ENCODE data around the gene PRKG1.

PRKG1 gene

DNA sequence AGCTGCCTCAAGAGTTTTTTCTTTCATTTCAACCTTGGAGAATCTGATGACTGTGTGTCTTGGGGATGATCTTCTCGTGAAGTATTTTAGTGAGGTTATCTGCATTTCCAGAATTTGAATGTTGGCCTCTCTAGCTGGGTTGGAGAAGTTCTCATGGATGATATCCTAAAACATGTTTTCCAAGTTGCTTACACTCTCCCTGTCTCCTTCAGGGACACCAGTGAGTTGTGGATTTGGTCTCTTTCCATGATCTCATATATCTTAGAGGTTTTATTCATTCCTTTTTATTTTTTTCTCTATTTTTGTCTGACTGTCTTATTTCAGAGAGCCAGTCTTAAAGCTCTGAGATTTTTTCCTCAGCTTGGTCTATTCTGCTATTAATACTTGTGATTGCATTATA lies 907.4 kb downstream of the PRKG1 start:
- H3K79me2 ChIP-seq (ENCODE audit: control insufficient read depth, insufficient read depth, low read length), result no peaks in the 10 kb centered on the region
- no peak overlapping the region for H2AK5ac ChIP-seq (ENCODE audit: low read length)
- no peaks in the 10 kb centered on the region for H3K36me3 ChIP-seq (ENCODE audit: control insufficient read depth, insufficient read depth, low read length)
- H3K4me1 ChIP-seq (ENCODE audit: control insufficient read depth, low read depth, low read length), result no peaks in the 10 kb centered on the region
- no peak overlapping the region for H2BK120ac ChIP-seq (ENCODE audit: low read depth, low read length)
- H4K8ac ChIP-seq (ENCODE audit: low read depth, low read length), result no peak overlapping the region
- H3K18ac ChIP-seq (ENCODE audit: low read length), result no peak overlapping the region
- WGBS (ENCODE audit: extremely low coverage, insufficient coverage, low lambda C conversion rate), result no CpG with 5 or more reads among the region's 1 CpG
- H3K4me2 ChIP-seq (ENCODE audit: low read length), result no peak overlapping the region
- no peaks in the 10 kb centered on the region for H3K27me3 ChIP-seq (ENCODE audit: insufficient read depth, low read length, poor library complexity)
- no peak overlapping the region for H3K56ac ChIP-seq (ENCODE audit: low read length)
- H3K23ac ChIP-seq (ENCODE audit: low read length), result no peak overlapping the region
- no peak overlapping the region for H3K4ac ChIP-seq (ENCODE audit: low read depth, low read length)
- no peak overlapping the region for H2BK15ac ChIP-seq (replicated peaks; ENCODE audit: low read depth)
- no peak for DNase-seq
- no peak overlapping the region for H3K9ac ChIP-seq (ENCODE audit: low read length)
- no peaks in the 10 kb centered on the region for H3K79me1 ChIP-seq (ENCODE audit: low read length)
- H3K4me3 ChIP-seq (ENCODE audit: low read length), result no peak overlapping the region
- H3K27ac ChIP-seq (ENCODE audit: low read depth, low read length), result no peak overlapping the region
- no peak overlapping the region for H2BK5ac ChIP-seq (ENCODE audit: low read length)
- no peak overlapping the region for H4K5ac ChIP-seq (ENCODE audit: low read length)

DNA sequence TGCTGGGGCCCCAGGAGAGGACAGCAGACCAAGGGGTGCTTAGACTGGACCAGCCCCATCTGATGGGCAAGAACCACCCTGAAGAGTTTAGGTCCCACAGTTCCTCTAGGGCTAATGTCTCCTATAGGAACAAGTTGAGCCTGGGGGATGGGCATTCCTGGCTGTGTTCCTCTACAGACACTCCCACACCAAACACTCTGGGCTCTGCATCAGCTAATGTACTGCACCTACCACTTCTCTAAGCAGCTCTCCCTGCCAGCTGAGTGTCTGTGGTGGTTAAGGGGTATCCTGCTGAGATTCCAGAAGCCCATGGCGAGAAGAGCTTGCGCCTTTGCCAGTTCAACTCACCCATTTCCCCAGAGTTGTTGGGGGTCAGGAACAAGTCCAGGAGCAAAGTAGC lies 909.2 kb downstream of the PRKG1 start:
- Histone ChIP-seq H3K4me1 (ENCODE audit: control insufficient read depth, low read depth, low read length) (no peaks in the 10 kb centered on the region), H3K27ac (ENCODE audit: low read depth, low read length) (no peak overlapping the region), H2BK120ac (ENCODE audit: low read depth, low read length) (no peak overlapping the region), H3K36me3 (ENCODE audit: control insufficient read depth, insufficient read depth, low read length) (no peaks in the 10 kb centered on the region), H2AK5ac (ENCODE audit: low read length) (no peak overlapping the region), H3K23ac (ENCODE audit: low read length) (no peak overlapping the region), H2BK15ac (replicated peaks; ENCODE audit: low read depth) (no peak overlapping the region), H3K18ac (ENCODE audit: low read length) (no peak overlapping the region), H3K79me2 (ENCODE audit: control insufficient read depth, insufficient read depth, low read length) (no peaks in the 10 kb centered on the region), H3K4ac (ENCODE audit: low read depth, low read length) (no peak overlapping the region), H3K79me1 (ENCODE audit: low read length) (no peaks in the 10 kb centered on the region), H3K56ac (ENCODE audit: low read length) (no peak overlapping the region), H3K9ac (ENCODE audit: low read length) (no peak overlapping the region), H2BK5ac (ENCODE audit: low read length) (no peak overlapping the region), H3K4me2 (ENCODE audit: low read length) (no peak overlapping the region), H4K5ac (ENCODE audit: low read length) (no peak overlapping the region), H3K4me3 (ENCODE audit: low read length) (no peak overlapping the region), H4K8ac (ENCODE audit: low read depth, low read length) (no peak overlapping the region), H3K27me3 (ENCODE audit: insufficient read depth, low read length, poor library complexity) (no peaks in the 10 kb centered on the region)
- WGBS (ENCODE audit: extremely low coverage, insufficient coverage, low lambda C conversion rate), result no CpG with 5 or more reads among the region's 2 CpGs
- DNase-seq, result peak; percentile 3

GRCh38 chr10:51985336-51985735 lies 911.0 kb downstream of the PRKG1 start:
- no peak overlapping the region for H2BK15ac ChIP-seq (replicated peaks; ENCODE audit: low read depth)
- H3K4me3 ChIP-seq (ENCODE audit: low read length), result no peak overlapping the region
- no peak overlapping the region for H3K4me2 ChIP-seq (ENCODE audit: low read length)
- H3K27ac ChIP-seq (ENCODE audit: low read depth, low read length), result no peak overlapping the region
- no peak for DNase-seq
- no peaks in the 10 kb centered on the region for H3K27me3 ChIP-seq (ENCODE audit: insufficient read depth, low read length, poor library complexity)
- no peak overlapping the region for H3K56ac ChIP-seq (ENCODE audit: low read length)
- H3K79me2 ChIP-seq (ENCODE audit: control insufficient read depth, insufficient read depth, low read length), result no peaks in the 10 kb centered on the region
- H3K36me3 ChIP-seq (ENCODE audit: control insufficient read depth, insufficient read depth, low read length), result no peaks in the 10 kb centered on the region
- no peak overlapping the region for H4K8ac ChIP-seq (ENCODE audit: low read depth, low read length)
- H2BK120ac ChIP-seq (ENCODE audit: low read depth, low read length), result no peak overlapping the region
- H2BK5ac ChIP-seq (ENCODE audit: low read length), result no peak overlapping the region
- no peak overlapping the region for H3K18ac ChIP-seq (ENCODE audit: low read length)
- no peak overlapping the region for H4K5ac ChIP-seq (ENCODE audit: low read length)
- H2AK5ac ChIP-seq (ENCODE audit: low read length), result no peak overlapping the region
- H3K4me1 ChIP-seq (ENCODE audit: control insufficient read depth, low read depth, low read length), result no peaks in the 10 kb centered on the region
- no peak overlapping the region for H3K9ac ChIP-seq (ENCODE audit: low read length)
- no peak overlapping the region for H3K4ac ChIP-seq (ENCODE audit: low read depth, low read length)
- no peak overlapping the region for H3K23ac ChIP-seq (ENCODE audit: low read length)
- no peaks in the 10 kb centered on the region for H3K79me1 ChIP-seq (ENCODE audit: low read length)

DNA sequence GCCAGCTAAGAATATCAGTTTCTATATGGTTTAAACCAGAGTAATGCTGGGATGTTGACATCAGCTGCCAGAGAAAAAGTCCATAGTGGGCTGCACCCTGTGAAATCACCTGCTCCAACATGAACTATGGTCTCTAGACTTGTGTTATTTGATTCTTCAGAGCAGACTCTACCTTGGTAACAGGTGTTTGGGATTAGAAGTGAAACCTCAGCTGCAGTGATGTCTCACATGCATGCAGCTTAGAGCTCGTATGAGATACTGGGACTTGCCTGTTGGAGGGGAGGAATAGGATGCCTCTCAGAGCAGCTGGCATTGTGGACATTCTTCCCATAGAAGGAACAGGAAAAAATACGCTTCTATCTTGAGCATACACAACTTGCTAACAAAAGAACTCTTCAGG lies 912.2 kb downstream of the PRKG1 start:
- Histone ChIP-seq H2AK5ac (ENCODE audit: low read length) (no peak overlapping the region), H3K27me3 (ENCODE audit: insufficient read depth, low read length, poor library complexity) (no peaks in the 10 kb centered on the region), H2BK120ac (ENCODE audit: low read depth, low read length) (no peak overlapping the region), H3K4ac (ENCODE audit: low read depth, low read length) (no peak overlapping the region), H3K4me2 (ENCODE audit: low read length) (no peak overlapping the region), H3K4me3 (ENCODE audit: low read length) (no peak overlapping the region), H3K79me2 (ENCODE audit: control insufficient read depth, insufficient read depth, low read length) (no peaks in the 10 kb centered on the region), H3K79me1 (ENCODE audit: low read length) (no peaks in the 10 kb centered on the region), H2BK15ac (replicated peaks; ENCODE audit: low read depth) (no peak overlapping the region), H4K5ac (ENCODE audit: low read length) (no peak overlapping the region), H3K27ac (ENCODE audit: low read depth, low read length) (no peak overlapping the region), H3K23ac (ENCODE audit: low read length) (no peak overlapping the region), H3K4me1 (ENCODE audit: control insufficient read depth, low read depth, low read length) (no peaks in the 10 kb centered on the region), H3K56ac (ENCODE audit: low read length) (no peak overlapping the region), H4K8ac (ENCODE audit: low read depth, low read length) (no peak overlapping the region), H3K36me3 (ENCODE audit: control insufficient read depth, insufficient read depth, low read length) (no peaks in the 10 kb centered on the region), H3K9ac (ENCODE audit: low read length) (no peak overlapping the region), H3K18ac (ENCODE audit: low read length) (no peak overlapping the region), H2BK5ac (ENCODE audit: low read length) (no peak overlapping the region)
- no CpG with 5 or more reads among the region's 2 CpGs for WGBS (ENCODE audit: extremely low coverage, insufficient coverage, low lambda C conversion rate)
- no peak for DNase-seq

DNA sequence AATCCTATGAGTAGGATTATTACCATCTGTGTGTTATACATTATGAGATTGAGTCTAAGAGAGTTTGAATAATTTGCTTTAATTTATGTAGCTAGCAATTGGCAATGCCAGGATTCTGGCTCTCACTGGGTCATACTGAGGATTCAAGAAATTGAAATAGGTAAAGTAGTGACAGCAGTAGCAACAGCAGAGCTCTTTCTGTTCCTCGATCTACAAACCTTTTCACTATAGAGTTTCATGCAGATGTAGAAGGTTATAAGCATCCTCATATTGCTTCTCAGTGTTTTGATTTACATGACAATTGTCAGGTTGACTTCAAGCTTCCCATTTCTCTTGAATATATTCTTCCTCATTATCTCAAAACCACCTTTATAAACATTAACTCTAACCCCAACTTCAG lies 919.2 kb downstream of the PRKG1 start:
- no peak overlapping the region for H3K4me2 ChIP-seq (ENCODE audit: low read length)
- no peak overlapping the region for H3K4ac ChIP-seq (ENCODE audit: low read depth, low read length)
- H3K4me1 ChIP-seq (ENCODE audit: control insufficient read depth, low read depth, low read length), result peaks cover 3% of the 10 kb centered on the region
- WGBS (ENCODE audit: extremely low coverage, insufficient coverage, low lambda C conversion rate), result no CpG with 5 or more reads among the region's 1 CpG
- no peak for DNase-seq
- no peaks in the 10 kb centered on the region for H3K36me3 ChIP-seq (ENCODE audit: control insufficient read depth, insufficient read depth, low read length)
- no peak overlapping the region for H2BK120ac ChIP-seq (ENCODE audit: low read depth, low read length)
- no peak overlapping the region for H3K23ac ChIP-seq (ENCODE audit: low read length)
- H2BK15ac ChIP-seq (replicated peaks; ENCODE audit: low read depth), result no peak overlapping the region
- no peak overlapping the region for H3K4me3 ChIP-seq (ENCODE audit: low read length)
- no peak overlapping the region for H2BK5ac ChIP-seq (ENCODE audit: low read length)
- H2AK5ac ChIP-seq (ENCODE audit: low read length), result no peak overlapping the region
- H3K56ac ChIP-seq (ENCODE audit: low read length), result no peak overlapping the region
- no peak overlapping the region for H3K9ac ChIP-seq (ENCODE audit: low read length)
- no peaks in the 10 kb centered on the region for H3K79me2 ChIP-seq (ENCODE audit: control insufficient read depth, insufficient read depth, low read length)
- no peak overlapping the region for H3K18ac ChIP-seq (ENCODE audit: low read length)
- no peaks in the 10 kb centered on the region for H3K27me3 ChIP-seq (ENCODE audit: insufficient read depth, low read length, poor library complexity)
- H4K5ac ChIP-seq (ENCODE audit: low read length), result no peak overlapping the region
- no peak overlapping the region for H4K8ac ChIP-seq (ENCODE audit: low read depth, low read length)
- H3K79me1 ChIP-seq (ENCODE audit: low read length), result no peaks in the 10 kb centered on the region
- H3K27ac ChIP-seq (ENCODE audit: low read depth, low read length), result peak overlapping the region; percentile 31

DNA sequence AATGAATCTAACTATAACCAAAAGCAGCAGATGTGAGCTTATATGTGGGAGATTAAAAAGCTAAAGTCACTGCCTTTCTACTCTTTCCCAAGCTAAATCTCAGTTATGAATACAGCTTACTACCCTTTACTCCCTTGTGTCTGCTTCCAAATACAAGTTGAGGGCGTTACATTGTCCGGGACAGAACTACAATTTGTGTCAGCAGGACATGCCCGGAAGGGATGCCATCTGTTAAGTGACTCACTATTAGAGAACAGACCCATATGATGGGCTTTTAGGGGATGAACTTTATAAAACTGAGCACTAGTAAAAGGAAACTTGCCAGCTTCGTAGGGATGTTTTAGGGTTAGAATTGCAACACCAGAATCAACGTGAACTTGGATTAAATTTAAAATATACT lies 924.8 kb downstream of the PRKG1 start:
- H4K5ac ChIP-seq (ENCODE audit: low read length), result no peak overlapping the region
- no peak overlapping the region for H3K4me3 ChIP-seq (ENCODE audit: low read length)
- no peaks in the 10 kb centered on the region for H3K27me3 ChIP-seq (ENCODE audit: insufficient read depth, low read length, poor library complexity)
- H3K9ac ChIP-seq (ENCODE audit: low read length), result no peak overlapping the region
- H2BK120ac ChIP-seq (ENCODE audit: low read depth, low read length), result no peak overlapping the region
- no peaks in the 10 kb centered on the region for H3K36me3 ChIP-seq (ENCODE audit: control insufficient read depth, insufficient read depth, low read length)
- no peaks in the 10 kb centered on the region for H3K79me2 ChIP-seq (ENCODE audit: control insufficient read depth, insufficient read depth, low read length)
- H3K79me1 ChIP-seq (ENCODE audit: low read length), result no peaks in the 10 kb centered on the region
- no peak overlapping the region for H3K56ac ChIP-seq (ENCODE audit: low read length)
- no peak overlapping the region for H3K4me2 ChIP-seq (ENCODE audit: low read length)
- no peak overlapping the region for H2AK5ac ChIP-seq (ENCODE audit: low read length)
- H4K8ac ChIP-seq (ENCODE audit: low read depth, low read length), result no peak overlapping the region
- no peak overlapping the region for H2BK15ac ChIP-seq (replicated peaks; ENCODE audit: low read depth)
- WGBS (ENCODE audit: extremely low coverage, insufficient coverage, low lambda C conversion rate), result no CpG with 5 or more reads among the region's 5 CpGs
- H3K4ac ChIP-seq (ENCODE audit: low read depth, low read length), result no peak overlapping the region
- H2BK5ac ChIP-seq (ENCODE audit: low read length), result no peak overlapping the region
- no peak overlapping the region for H3K18ac ChIP-seq (ENCODE audit: low read length)
- H3K27ac ChIP-seq (ENCODE audit: low read depth, low read length), result no peak overlapping the region
- H3K4me1 ChIP-seq (ENCODE audit: control insufficient read depth, low read depth, low read length), result no peaks in the 10 kb centered on the region
- no peak overlapping the region for H3K23ac ChIP-seq (ENCODE audit: low read length)
- DNase-seq, result no peak
